NCI-H1417 (cell line): ENCODE results near the gene SHC3.

ENCODE experiments used
- DNase-seq, 3 experiments: peaks; one replicate each; lab custom pipeline; 2025; lab: John Stamatoyannopoulos, UW

The SHC3 gene

DNA sequence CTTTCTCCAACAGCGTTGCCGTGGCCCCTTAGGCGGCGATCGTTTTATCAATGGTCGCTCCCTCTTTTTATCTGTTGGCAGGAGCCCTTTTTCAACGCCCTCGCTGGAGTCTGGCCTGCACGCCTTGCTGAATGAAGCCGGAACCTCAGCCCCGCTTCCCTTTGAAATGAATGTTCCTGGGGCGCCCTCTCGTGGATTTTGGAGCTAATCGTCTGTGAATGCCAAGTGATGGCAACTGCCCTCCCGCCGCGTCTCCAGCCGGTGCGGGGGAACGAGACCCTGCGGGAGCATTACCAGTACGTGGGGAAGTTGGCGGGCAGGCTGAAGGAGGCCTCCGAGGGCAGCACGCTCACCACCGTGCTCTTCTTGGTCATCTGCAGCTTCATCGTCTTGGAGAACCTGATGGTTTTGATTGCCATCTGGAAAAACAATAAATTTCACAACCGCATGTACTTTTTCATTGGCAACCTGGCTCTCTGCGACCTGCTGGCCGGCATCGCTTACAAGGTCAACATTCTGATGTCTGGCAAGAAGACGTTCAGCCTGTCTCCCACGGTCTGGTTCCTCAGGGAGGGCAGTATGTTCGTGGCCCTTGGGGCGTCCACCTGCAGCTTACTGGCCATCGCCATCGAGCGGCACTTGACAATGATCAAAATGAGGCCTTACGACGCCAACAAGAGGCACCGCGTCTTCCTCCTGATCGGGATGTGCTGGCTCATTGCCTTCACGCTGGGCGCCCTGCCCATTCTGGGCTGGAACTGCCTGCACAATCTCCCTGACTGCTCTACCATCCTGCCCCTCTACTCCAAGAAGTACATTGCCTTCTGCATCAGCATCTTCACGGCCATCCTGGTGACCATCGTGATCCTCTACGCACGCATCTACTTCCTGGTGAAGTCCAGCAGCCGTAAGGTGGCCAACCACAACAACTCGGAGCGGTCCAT is 177.4 kb downstream of the SHC3 start:
- peak; percentile 11 to 90 (median 71) for DNase-seq

DNA sequence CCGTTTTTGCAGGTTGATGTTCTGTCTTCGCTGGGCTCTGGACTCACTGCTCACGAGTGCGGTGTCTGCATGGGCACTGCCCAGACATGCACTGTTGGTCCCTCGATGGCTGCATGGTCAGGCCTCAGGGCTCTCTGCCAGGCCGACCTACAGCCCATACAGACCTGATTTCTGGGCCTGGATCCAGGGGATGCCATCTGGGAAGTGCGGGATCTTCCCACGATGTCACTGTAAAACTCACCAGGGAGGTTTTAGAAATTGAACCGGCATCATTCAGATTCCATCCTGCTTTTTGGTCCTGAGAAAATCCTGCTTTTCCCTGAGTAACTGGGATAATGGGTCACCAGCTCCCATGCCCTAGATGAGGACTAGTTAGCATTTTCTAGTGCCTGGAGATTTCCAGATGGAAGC is 178.2 kb downstream of the SHC3 start:
- DNase-seq: no peak

DNA sequence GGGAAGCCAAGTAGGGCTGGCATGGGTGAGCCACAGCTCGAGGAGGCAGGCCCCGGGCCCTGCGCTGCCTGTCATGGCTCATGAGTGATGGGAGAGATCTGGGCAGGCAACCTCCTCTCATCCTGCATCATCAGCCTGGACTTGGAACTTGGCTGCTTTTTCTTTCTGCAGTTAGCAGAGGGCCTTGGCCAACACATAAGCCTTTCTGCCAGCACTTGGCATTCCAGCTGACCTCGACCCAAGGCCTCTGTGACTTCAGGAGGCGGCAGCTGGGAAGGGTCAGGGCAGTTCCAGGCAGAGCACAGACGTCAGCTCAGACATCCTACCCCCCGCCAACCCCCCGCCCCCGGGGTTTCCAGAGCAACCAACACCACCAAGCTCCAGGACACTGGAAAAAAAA is 179.7 kb downstream of the SHC3 start:
- DNase-seq: no peak

DNA sequence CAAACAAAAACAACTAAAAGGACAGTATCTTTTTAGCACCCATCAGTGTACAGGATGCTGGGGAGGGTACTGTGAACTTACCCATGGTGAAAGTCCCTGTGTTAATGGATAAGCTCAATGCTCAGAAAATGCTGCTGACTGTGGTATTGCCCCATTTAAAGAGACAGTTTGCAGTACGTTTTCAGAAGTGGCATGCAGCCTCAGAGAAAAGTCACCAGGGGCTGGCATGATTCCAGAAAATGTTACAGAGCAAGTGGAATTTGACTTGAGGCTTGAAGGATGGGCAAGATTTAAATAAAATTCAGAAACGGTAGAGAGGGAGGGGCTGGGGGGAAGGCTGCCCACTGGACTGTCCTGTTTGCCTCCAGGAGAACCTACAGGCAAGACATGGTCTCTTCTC is 180.1 kb downstream of the SHC3 start:
- DNase-seq: no peak

DNA sequence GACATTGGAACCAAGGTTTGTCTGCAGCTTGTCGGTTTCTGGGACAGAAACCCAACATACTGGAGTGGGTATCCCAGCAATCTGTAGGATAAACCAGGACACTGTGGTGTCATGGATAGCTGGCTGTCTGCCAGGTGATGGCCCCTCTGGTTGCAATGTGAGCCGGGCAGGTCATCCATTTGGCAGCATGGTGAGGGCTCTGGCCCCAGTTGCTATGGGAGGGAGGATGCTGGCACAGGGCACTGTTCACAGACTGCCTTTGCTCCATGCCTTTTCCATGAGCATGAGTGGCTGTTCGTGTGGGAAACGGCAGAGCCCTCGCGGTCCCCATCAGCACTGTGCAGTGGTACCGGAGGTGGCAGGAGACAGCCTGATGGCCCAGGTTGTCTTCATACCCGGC is 181.0 kb downstream of the SHC3 start:
- no peak for DNase-seq

DNA sequence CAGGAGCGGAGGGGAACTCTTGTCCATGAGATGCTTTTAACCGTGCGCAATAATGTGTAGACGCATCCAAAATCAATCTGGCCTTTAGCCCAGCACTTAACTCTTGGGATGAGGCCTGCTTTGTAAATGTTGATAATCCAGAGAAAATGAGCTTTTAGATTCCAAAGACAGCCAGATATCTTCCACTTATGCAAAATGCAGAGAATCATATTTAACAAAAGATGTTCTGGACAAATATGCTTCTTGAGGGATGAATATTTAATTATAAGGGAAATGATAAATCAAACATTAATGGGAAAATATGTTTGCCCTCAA is 181.7 kb downstream of the SHC3 start:
- no peak for DNase-seq

DNA sequence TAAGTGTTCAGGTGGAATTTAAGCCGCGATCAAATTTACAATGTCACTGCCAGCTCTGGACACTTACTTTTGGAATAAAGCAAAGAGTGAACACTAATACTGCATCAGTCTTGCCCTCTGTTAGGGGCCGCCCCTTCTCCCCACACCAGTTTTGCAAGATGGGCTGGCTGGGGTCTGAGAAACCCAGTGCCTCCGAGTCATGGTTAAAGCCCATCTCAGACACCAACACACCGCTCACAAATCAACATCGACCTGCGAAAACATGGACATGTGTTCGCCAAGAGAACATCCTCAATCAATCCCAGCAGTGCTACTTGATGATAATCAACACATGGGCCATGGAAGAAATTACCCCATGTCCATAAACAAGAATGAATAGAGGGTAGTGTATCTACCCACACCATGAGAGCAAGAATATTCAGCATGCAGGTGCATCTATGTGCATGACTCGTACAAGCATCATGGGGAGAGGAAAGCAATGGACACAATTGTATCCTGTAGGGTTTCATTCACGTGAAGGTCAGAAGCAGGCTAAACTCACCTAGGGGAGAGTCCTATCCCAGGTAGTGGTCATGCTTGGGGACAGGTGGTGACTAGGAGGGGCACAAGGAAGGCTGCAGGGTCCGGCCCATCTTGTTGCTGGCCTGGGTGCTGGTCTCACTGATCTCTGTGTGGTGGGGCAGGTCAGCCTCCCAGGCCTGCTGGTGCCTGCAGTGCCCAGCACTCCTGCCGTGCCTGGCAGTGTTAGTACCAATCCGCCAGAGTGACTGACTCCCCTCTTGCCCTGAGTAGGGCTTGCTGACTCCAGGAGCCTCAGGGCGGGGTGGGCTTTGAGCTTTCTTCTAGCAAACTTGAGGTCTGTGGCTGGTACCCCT is 182.3 kb downstream of the SHC3 start:
- DNase-seq: no peak

DNA sequence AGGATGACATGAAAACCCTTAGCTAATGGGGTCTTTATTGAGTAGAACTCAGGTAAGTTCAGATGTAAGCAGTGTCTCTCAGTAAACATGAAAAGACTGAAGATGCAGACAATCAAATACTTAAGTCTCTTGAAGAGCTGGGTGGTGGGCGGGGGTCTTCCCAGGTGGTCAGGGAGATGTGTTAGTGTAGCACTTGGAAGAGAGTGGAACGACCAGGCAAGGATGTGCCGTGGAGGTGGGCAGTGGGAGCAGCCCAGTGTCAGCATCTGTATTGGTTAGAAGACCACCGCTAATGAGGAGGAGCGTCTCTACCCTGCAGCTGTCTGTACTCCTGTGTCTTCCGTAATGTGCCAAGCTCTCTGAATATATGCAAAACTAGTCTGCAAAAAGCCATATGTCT is 183.0 kb downstream of the SHC3 start:
- no peak for DNase-seq

DNA sequence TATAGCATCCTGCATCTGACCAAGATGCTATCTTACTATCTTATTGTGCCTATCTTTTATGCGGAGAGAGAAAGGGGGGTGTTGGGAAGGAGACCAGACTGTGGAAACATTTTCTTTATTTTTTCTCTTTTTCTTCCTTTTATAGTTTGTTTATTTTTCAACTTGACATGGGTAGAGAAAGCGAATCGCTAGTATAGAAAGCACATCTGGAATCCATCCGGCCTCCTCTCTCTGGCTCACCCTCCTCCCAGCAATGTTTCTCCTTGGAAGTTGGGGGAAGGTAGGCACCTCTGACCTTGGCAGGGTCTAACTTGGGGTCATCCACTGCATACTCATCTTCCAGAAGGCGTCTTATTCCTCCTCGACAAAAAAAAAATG is 183.4 kb downstream of the SHC3 start:
- DNase-seq: no peak

DNA sequence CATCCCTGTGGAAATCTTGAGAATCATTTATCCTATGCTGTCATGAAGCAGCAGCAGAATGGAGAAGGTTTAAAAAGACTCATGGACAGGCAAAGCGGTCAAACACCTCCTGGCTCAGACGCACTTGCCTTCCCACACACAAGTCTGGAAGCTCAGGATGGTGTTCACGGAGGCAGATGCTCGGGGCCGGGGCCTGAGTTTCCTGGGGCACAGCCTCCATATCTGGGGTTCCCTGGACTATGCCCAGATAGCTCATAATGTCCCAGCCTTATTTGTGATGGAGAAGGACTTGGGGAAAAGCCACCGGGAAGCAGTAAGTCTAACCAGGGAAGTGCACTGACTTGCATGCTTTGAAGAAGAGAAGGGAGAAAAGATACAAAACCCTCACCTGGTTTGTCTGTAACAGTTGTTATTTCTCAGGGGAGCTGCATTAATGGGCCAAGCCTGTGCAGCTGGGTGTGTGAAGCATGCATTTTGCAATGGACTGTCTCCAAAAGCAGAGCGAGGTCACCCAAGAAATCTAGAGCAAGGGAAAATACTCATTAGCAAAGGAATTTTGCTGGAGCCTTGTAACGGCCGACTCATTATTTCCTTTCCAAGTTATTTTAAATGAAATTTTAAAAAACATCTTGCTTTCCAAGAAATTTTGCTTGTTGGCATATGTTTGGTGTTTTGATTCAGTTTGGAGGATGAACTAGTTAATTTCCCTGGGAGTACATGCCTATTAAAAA is 184.0 kb downstream of the SHC3 start:
- no peak for DNase-seq

DNA sequence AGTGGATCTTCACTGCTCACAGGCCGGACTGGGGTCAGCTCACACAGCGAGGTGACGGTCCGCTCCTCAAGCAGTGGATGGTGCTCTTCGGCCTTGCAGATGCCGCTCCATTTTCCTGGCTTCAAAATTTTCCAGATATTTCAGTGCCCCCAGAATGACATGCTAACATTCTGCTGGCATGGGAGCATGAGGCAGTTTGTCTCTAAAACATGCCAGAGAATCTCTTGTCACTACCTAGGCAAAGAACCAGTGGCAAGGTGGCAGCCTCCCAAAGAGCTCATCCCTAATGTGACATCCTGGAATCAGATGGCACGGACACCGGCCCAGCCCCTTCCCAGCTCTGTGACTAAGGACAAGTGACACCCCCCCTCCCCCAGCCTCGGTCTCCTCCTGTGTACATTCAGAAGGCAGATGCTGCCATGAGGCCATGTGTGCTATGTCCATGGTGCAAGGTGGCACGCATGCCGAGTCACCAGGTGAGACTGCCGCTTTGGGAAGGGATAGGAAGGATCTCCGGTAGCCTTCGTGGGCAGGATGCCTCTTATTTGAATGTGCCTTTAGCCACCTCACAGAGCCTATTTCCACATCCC is 184.7 kb downstream of the SHC3 start:
- DNase-seq: no peak

DNA sequence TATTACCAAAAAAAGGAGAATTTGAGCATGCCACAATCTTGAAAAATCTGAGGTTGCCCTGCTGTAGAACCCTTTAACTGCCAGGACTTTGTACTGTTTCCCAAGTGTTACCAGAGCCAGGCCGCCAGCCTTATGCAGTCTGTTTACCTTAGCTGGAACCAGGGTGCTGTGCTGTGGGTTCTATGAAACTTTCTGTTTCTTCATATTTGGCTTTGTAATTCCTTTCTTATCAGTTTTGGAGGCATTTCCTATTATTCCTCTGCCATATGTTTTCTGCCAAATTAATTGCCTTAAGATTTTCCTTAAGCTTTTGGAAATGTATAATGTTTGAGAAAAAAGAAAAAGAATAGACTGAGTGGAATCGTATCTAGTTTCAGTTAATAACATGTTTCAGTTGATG is 185.3 kb downstream of the SHC3 start:
- DNase-seq: peak in 1 of 3 experiments; percentile 33

DNA sequence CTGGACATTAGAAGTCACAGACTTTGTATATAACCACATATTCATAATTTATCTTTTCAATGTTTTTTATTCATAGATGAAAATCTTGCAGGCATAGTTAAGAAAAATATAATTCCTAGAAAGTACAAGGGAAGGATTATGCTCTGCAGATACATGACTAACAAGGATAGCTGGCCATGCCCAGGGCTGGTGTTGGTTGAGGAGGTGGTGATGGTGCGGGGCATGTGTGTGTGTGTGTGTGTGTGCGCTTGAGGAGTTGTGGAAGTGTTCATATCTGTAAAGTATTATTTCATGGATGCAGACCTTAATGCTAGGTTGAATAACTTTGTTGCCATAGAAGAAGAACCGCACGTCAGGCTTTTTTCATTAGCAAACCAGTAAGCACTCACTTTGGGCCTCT is 186.1 kb downstream of the SHC3 start:
- no peak for DNase-seq

DNA sequence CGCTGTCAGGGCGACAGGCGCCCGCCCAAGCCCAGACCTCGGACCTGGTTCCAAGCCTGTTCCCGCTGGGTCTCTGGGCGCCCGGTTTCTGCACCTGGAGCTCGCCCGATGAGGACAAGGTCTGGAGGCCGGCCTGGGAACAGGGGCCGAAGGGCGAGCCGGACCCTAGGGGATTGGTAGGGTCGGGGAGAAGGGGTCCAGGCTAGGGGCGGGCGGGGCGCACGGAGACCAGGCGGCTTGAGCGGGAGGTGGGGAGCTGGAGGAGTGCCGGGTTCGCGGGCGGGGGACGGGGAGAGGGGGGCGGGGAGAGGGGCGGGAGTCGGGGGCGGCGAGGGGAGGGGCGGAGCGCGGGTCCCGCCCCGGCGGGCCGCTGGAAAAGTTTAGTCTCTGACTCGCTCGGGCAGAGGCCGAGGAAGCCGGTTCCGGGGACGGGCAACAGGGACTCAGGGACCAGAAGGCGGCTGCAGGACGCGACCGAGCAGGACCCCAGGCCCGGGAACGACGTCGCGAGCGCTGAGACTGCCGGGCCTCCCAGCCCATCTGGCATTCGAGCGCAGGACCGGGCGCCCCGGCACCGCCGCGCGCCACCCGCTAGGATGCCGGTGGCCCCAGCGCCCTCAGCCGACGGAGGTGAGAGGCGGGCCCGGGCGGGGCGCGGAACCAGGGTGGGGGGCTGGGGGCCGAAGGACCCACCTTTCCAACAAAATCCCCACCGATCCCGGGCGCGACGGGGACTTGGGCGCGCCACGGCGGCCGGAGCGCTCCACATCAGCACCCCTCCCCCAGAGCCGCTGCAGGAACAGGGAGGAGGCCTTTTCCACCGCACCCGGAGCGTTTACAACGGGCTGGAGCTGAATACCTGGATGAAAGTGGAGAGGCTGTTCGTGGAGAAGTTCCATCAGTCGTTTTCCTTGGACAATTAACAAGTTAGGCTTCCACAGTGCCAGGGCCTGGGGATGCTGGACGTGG is 187.3 kb downstream of the SHC3 start, which contains the start of gene S1PR3:
Gene S1PR3, plus strand, starts transcription at position 403 of the 969 bp plus-strand sequence. CDS start 9,733 bp downstream, outside the sequence.
- DNase-seq: no peak

DNA sequence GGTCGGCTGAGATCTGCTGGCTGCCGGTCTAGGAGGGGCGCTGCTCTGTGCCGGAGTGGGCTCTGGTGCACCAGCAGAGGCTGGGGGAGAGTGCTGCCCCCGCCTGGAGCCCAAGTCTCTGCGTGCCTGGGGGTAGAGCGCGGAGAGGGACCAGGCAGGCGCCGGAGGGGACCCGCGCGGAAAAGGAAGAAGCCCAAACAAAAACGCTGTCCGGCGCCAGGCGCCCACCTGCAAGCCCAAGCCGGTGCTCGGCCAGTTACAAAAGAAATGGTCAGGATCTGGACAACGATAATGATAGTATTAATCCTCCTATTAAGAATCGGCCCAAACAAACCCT is 187.9 kb downstream of the SHC3 start:
- DNase-seq: no peak

DNA sequence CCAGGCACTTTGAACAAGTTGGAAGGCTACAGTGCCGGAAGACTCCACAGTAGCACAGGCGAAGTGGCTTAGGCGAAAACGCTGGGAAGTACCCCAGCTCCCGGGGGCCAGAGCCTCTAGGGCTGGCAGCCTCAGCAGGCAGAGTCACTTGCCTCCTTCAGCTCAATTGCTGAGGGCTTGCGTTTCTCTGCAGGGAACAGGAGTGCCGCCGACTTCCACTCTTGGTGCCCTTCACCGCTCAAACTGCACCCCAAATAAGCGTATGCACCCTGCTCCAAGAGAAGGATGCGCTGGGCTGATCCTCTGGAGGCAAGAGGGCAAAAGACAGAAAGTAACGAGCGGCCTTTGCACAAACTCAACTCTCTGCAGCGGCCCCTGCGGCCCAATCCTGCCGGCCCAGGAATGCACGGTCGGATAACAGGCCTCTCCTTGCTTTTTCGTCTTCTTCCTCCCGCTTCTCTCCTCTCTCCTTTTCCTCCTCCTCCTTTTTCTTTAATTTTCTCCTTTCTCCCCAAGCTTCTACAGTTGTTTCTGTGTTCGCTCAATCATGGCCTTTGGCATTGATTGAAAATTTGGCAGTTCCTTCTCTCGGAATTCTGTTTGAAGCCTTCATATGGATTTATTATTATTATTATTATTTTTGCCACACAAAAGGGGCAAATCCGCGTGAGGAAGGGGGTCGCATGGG is 188.4 kb downstream of the SHC3 start:
- no peak for DNase-seq

DNA sequence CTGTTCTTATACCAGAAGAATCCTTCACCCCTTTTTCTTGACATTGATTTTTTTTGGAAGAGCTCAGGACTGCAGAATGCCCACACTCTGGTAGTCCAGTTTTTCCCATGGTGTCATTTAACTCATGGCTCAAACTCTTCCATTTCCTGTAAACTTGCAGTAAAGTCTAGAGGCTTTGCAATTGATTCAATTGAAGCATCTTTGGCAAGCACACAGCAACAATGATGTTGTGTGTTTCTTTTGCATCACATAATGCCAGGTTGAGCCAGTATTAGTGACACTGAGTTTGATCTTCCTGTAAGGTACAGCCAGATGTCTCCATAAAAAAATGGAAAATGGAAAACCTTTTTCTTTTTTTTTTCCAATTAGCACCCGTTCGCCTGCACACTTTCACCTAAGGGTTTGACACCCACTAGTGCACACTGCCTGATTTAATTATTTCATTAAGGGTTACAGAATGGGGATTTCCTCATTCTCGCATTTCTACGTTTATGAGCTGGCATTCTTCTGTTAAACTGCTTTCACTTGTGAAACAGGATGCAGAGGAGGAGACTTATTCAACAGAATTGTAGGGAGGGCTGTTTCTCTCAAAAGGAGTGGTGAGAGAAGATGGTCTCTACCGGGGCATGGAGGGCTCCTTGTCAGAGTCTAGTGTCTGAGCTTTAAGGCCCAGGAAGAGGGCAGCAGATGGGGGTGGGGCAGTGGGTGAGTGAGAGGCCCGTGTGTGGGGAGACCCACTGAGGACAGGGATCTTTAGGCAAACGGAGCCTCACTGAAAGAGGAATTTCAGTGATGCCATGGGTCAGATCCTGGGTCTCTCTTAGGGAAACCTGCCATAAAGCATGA is 189.6 kb downstream of the SHC3 start:
- no peak for DNase-seq

DNA sequence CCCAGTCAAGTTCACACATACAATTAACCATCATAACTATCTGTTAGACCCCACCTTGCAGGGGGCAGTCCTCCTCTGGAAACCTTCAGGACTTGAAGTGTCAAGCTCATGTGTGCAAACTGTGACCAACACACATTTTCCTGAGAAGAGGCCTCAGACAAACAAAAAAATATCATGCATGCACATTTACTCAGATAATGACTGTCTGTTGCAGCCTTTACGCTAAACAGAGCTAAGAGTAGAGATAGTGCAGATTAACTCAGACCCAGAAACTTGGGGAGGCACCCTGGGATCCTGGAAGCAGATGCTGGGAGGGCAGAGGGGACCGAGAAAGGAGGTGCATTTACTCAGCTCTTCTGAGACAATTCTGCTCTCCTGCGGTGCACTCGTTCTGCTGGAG is 191.0 kb downstream of the SHC3 start:
- DNase-seq: no peak

DNA sequence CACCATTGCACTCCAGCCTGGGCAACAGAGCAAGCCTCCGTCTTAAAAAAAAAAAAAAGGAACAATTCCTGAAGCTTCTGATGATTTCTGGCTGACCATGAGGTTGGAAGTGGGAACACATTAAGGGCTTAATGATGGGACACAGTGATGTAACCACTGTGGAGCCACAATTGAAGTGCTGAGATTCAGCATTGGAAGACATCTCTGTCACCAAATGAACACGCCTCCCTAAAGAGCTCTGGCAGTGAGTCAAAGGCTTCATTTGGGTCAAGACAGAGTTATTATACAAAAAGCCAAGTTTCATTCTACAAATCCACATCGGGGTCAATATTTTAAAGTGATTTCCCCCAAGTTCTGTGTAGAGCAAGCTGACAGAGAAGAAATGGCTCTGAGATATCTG is 191.8 kb downstream of the SHC3 start:
- no peak for DNase-seq
